Neural progenitor cell (in vitro differentiated cells): ENCODE results near the gene CIAO3.

Source experiments
- CTCF ChIP-seq: fragments of 200-600 bp; sonication (generic); IDR thresholded peaks from 2 replicates; pipeline ENCODE4 v1.5.1; 2017; ENCODE audit warnings: antibody characterized with exemption, mild to moderate bottlenecking
- EZH2 ChIP-seq: fragments of 200-600 bp; sonication (generic); IDR thresholded peaks from 2 replicates; pipeline ENCODE4 v1.6.1; 2017; ENCODE audit warnings: antibody characterized with exemption, mild to moderate bottlenecking, moderate library complexity

GRCh38 chr16:734208-734980 is 6.4 kb downstream of the CIAO3 start:
- no peak for TF ChIP-seq CTCF
- no peak for TF ChIP-seq EZH2
